WERI-Rb-1 (cell line): ENCODE data around the gene PLIN3.
A peak's percentile ranks its signal among the peaks of the same experiment; 100 is the strongest.
"Not testable (repeated sequence)": the region's sequence is repeated elsewhere in the genome, so short reads cannot be mapped to it uniquely, and the experiment has no call there.

Experiments
- DNase-seq: peaks from one replicate; pipeline ENCODE4 v3.0.0-alpha.2; 2020
- H3K27ac ChIP-seq: fragments of 250-450 bp; sonication (Bioruptor Pico); 2 replicates; pipeline ENCODE4 v1.5.1; 2020; ENCODE audit warnings: mild to moderate bottlenecking, moderate library complexity
- H3K27me3 ChIP-seq: fragments of 250-450 bp; sonication (Bioruptor Pico); 2 replicates; pipeline ENCODE4 v1.5.1; 2021; ENCODE audit warnings: mild to moderate bottlenecking, low read depth, moderate library complexity; ENCODE audit not compliant: insufficient read depth, severe bottlenecking
- H3K36me3 ChIP-seq: fragments of 250-450 bp; sonication (Bioruptor Pico); 2 replicates; pipeline ENCODE4 v1.5.1; 2020; ENCODE audit warnings: mild to moderate bottlenecking, moderate library complexity
- H3K4me3 ChIP-seq: 2 replicates; pipeline ENCODE4 v1.5.1; 2011; ENCODE audit warnings: low read depth, mild to moderate bottlenecking, control low read depth, low read length
- H3K9me3 ChIP-seq: fragments of 250-450 bp; sonication (Bioruptor Pico); 2 replicates; pipeline ENCODE4 v1.5.1; 2021; ENCODE audit warnings: mild to moderate bottlenecking, moderate library complexity; ENCODE audit not compliant: severe bottlenecking
- CTCF ChIP-seq: IDR thresholded peaks from 2 replicates; pipeline ENCODE4 v1.5.1; 2011; ENCODE audit warnings: low read depth, mild to moderate bottlenecking, control low read depth, inconsistent platforms, low read length

PLIN3 gene

GRCh38 chr19:4868286-4868834, 893 bp upstream of the PLIN3 start:
- DNase-seq, result no peak
- no peaks in the 10 kb centered on the region for H3K9me3 ChIP-seq
- no peak for TF ChIP-seq CTCF
- no peaks in the 10 kb centered on the region for H3K27me3 ChIP-seq
- H3K4me3 ChIP-seq, result no peak overlapping the region
- H3K36me3 ChIP-seq, result no peaks in the 10 kb centered on the region
- H3K27ac ChIP-seq, result no peak overlapping the region

- H3K27ac ChIP-seq, result peak overlapping the region; percentile 33; the same call in 1 of the 2 replicates
- no peak for DNase-seq
- H3K27me3 ChIP-seq, result no peaks in the 10 kb centered on the region
- no peaks in the 10 kb centered on the region for H3K36me3 ChIP-seq
- TF ChIP-seq CTCF, result no peak
- H3K4me3 ChIP-seq, result peak overlapping the region; percentile 71
- no peaks in the 10 kb centered on the region for H3K9me3 ChIP-seq
These were observed 657 bp downstream of the PLIN3 start for GRCh38 chr19:4866595-4867424.

- DNase-seq, result no peak
- TF ChIP-seq CTCF, result no peak
- H3K27ac ChIP-seq, result no peak overlapping the region
- H3K9me3 ChIP-seq, result no peaks in the 10 kb centered on the region
- H3K4me3 ChIP-seq, result no peak overlapping the region
- H3K36me3 ChIP-seq, result peaks cover 10% of the 10 kb centered on the region
- no peaks in the 10 kb centered on the region for H3K27me3 ChIP-seq
These were observed 6.3 kb downstream of the PLIN3 start for GRCh38 chr19:4861147-4861546.

- TF ChIP-seq CTCF, result no peak
- Histone ChIP-seq H3K27ac (no peak overlapping the region), H3K27me3 (no peaks in the 10 kb centered on the region), H3K9me3 (no peaks in the 10 kb centered on the region), H3K36me3 (peaks cover 15% of the 10 kb centered on the region), H3K4me3 (no peak overlapping the region)
- DNase-seq, result no peak
These were observed 7.8 kb downstream of the PLIN3 start for GRCh38 chr19:4859697-4860096.

DNA sequence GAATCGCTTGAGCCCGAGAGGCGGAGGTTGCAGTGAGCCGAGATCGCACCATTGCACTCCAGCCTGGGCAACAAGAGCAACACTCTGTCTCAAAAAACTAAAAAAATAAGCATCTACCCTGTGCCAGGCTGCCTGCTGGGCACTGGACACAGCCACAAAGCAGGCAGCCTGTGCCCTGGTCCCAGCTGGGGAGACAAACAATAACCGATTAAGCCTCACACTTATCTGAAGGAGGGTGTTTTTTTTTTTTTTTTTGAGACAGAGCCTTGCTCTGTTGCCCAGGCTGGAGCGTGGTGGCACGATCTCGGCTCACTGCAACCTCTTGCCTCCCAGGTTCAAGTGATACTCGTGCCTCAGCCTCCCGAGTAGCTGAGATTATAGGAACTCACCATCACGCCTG, 11.0 kb downstream of the PLIN3 start:
- not testable (repeated sequence) for H3K27me3 ChIP-seq, DNase-seq, H3K9me3 ChIP-seq, H3K4me3 ChIP-seq, H3K27ac ChIP-seq
- peaks cover 16% of the 10 kb centered on the region for H3K36me3 ChIP-seq

GRCh38 chr19:4853506-4853905, 14.0 kb downstream of the PLIN3 start:
- not testable (repeated sequence) for H3K4me3 ChIP-seq, H3K27ac ChIP-seq, H3K27me3 ChIP-seq, H3K9me3 ChIP-seq, DNase-seq
- H3K36me3 ChIP-seq, result peaks cover 20% of the 10 kb centered on the region

DNA sequence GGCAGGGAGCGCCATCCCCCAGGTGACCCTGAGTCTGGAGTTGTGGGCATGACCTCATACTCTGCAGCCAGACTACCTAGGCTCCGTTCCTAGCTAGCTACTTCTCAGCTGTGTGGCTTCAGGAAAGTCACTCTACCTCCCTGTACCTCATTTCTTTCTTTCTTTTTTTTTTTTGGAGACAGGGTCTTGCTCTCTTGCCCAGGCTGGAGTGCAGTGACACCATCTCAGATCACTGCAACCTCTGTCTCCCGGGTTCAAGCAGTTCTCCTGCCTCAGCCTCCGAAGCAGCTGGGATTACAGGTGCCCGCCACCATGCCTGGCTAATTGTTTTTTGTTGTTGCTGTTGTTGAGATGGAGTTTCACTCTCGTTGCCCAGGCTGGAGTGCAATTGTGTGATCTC, 15.0 kb downstream of the PLIN3 start:
- Histone ChIP-seq H3K27ac (no peak overlapping the region), H3K4me3 (no peak overlapping the region), H3K36me3 (peaks cover 20% of the 10 kb centered on the region), H3K9me3 (no peaks in the 10 kb centered on the region), H3K27me3 (no peaks in the 10 kb centered on the region)
- no peak for TF ChIP-seq CTCF
- DNase-seq, result no peak
